HG02938 (cell line): ENCODE measurements around the gene GLIS2.

Source experiments
- ATAC-seq: cut with Tn5 transposase; IDR thresholded peaks from one replicate; pipeline ENCODE4 v1.9.1; 2021; ENCODE audit warnings: mild to moderate bottlenecking, moderate library complexity; ENCODE audit not compliant: unreplicated experiment

The GLIS2 gene

GRCh38 chr16:4295581-4295980, 20.3 kb upstream of the GLIS2 start:
- ATAC-seq: no peak

- ATAC-seq: no peak
Observed at GRCh38 chr16:4297480-4297879, 18.4 kb upstream of the GLIS2 start.

- no peak for ATAC-seq
Observed at GRCh38 chr16:4298761-4299522, 16.9 kb upstream of the GLIS2 start.

- ATAC-seq: no peak
Observed at GRCh38 chr16:4301177-4301576, 14.7 kb upstream of the GLIS2 start.

- ATAC-seq: no peak
Observed at GRCh38 chr16:4301968-4302367, 13.9 kb upstream of the GLIS2 start.

- ATAC-seq: no peak
Observed at GRCh38 chr16:4303973-4304372, 11.9 kb upstream of the GLIS2 start.

- ATAC-seq: no peak
Observed at GRCh38 chr16:4306470-4307214, 9.2 kb upstream of the GLIS2 start.

GRCh38 chr16:4307215-4308037, 8.4 kb upstream of the GLIS2 start:
- ATAC-seq: peak; percentile 84

- ATAC-seq: no peak
Observed at GRCh38 chr16:4309102-4309832, 6.6 kb upstream of the GLIS2 start.

GRCh38 chr16:4309833-4310266, 6.0 kb upstream of the GLIS2 start:
- ATAC-seq: no peak

- no peak for ATAC-seq
Observed at GRCh38 chr16:4313563-4314531, 2.0 kb upstream of the GLIS2 start.

- no peak for ATAC-seq
Observed at GRCh38 chr16:4314532-4315185, 1.2 kb upstream of the GLIS2 start.

GRCh38 chr16:4316108-4316863, 419 bp downstream of the GLIS2 start:
- no peak for ATAC-seq

- no peak for ATAC-seq
Observed at GRCh38 chr16:4316864-4317531, 1.1 kb downstream of the GLIS2 start.

- no peak for ATAC-seq
Observed at GRCh38 chr16:4317532-4318450, 1.9 kb downstream of the GLIS2 start.

- no peak for ATAC-seq
Observed at GRCh38 chr16:4318451-4318910, 2.6 kb downstream of the GLIS2 start.

GRCh38 chr16:4318967-4319366, 3.1 kb downstream of the GLIS2 start:
- no peak for ATAC-seq
